GM23338 (cell line): ENCODE measurements around the gene PTPN6. TPM values are rescaled to one million over a fixed set of nuclear protein-coding genes. Genes with fewer than 3 reads are reported as not detected.
A peak's percentile ranks its signal among the peaks of the same experiment; 100 is the strongest.

Source experiments
- ATAC-seq: fragments of 200-7000 bp; cut with Tn5 transposase; 3 replicates; pipeline ENCODE4 v1.9.1; 2020
- DNase-seq: peaks from one replicate; pipeline ENCODE4 v3.0.0-alpha.2; 2015; ENCODE audit warnings: low spot score
- H2AFZ ChIP-seq: fragments of 200-600 bp; sonication (generic); 2 replicates; pipeline ENCODE4 v1.8.0; 2016; ENCODE audit warnings: antibody characterized with exemption, mild to moderate bottlenecking, moderate library complexity
- H3F3A ChIP-seq: fragments of 200-600 bp; sonication (generic); replicated peaks from 2 replicates; pipeline ENCODE4 v1.8.0; 2017; ENCODE audit warnings: antibody characterized with exemption, mixed run types, low read depth
- H3K27ac ChIP-seq: fragments of 200-600 bp; sonication (generic); 2 replicates; pipeline ENCODE4 v1.6.1; 2016; ENCODE audit warnings: low read depth
- H3K27me3 ChIP-seq: fragments of 200-600 bp; sonication (generic); 2 replicates; pipeline ENCODE4 v1.8.0; 2016; ENCODE audit warnings: mild to moderate bottlenecking, mixed run types, moderate library complexity; ENCODE audit not compliant: insufficient read depth
- H3K36me3 ChIP-seq: fragments of 200-600 bp; sonication (generic); 2 replicates; pipeline ENCODE4 v1.8.0; 2016; ENCODE audit warnings: mild to moderate bottlenecking; ENCODE audit not compliant: insufficient read depth
- H3K4me1 ChIP-seq: fragments of 200-600 bp; sonication (generic); 2 replicates; pipeline ENCODE4 v1.8.0; 2016; ENCODE audit warnings: mild to moderate bottlenecking, moderate library complexity; ENCODE audit not compliant: insufficient read depth
- H3K4me2 ChIP-seq: fragments of 200-600 bp; sonication (generic); 2 replicates; pipeline ENCODE4 v1.7.1; 2017; ENCODE audit warnings: mixed run types
- H3K4me3 ChIP-seq: fragments of 200-600 bp; sonication (generic); 2 replicates; pipeline ENCODE4 v1.6.1; 2016; ENCODE audit warnings: mixed run types
- H3K79me2 ChIP-seq: fragments of 200-600 bp; sonication (generic); replicated peaks from 2 replicates; pipeline ENCODE4 v1.8.0; 2017; ENCODE audit warnings: mild to moderate bottlenecking; ENCODE audit not compliant: insufficient read depth
- H3K9me2 ChIP-seq: fragments of 200-600 bp; sonication (generic); 2 replicates; pipeline ENCODE4 v1.8.0; 2017; ENCODE audit not compliant: insufficient read depth
- H4K20me1 ChIP-seq: fragments of 200-600 bp; sonication (generic); replicated peaks from 2 replicates; pipeline ENCODE4 v1.8.0; 2017; ENCODE audit warnings: mild to moderate bottlenecking; ENCODE audit not compliant: insufficient read depth
- H3K27ac Mint-ChIP-seq: 2 replicates; pipeline ENCODE4 v1.8.0; 2020; ENCODE audit warnings: inconsistent platforms, mild to moderate bottlenecking, moderate library complexity, mixed read lengths
- H3K27me3 Mint-ChIP-seq: 3 replicates; pipeline ENCODE4 v1.8.0; 2022; ENCODE audit warnings: low read depth, mild to moderate bottlenecking, moderate library complexity, mixed read lengths, inconsistent platforms; ENCODE audit not compliant: insufficient read depth, poor library complexity
- H3K36me3 Mint-ChIP-seq: 3 replicates; pipeline ENCODE4 v1.8.0; 2021; ENCODE audit warnings: low read depth, mild to moderate bottlenecking, inconsistent platforms, moderate library complexity, mixed read lengths
- H3K4me1 Mint-ChIP-seq: 3 replicates; pipeline ENCODE4 v1.8.0; 2020; ENCODE audit warnings: mild to moderate bottlenecking, inconsistent platforms, mixed read lengths
- H3K4me3 Mint-ChIP-seq: 3 replicates; pipeline ENCODE4 v1.8.0; 2021; ENCODE audit warnings: moderate library complexity, mild to moderate bottlenecking, inconsistent platforms, mixed read lengths
- H3K9me3 Mint-ChIP-seq: 3 replicates; pipeline ENCODE4 v1.8.0; 2020; ENCODE audit warnings: moderate library complexity, mild to moderate bottlenecking, inconsistent platforms, mixed read lengths
- CREB1 ChIP-seq: fragments of 250-450 bp; sonication (Bioruptor Pico); IDR thresholded peaks from 2 replicates; pipeline ENCODE4 v1.5.0; 2020; ENCODE audit warnings: low read depth, mild to moderate bottlenecking, moderate library complexity
- CTCF ChIP-seq, 2 experiments: fragments of 200-600 bp in 1 of 2; sonication (generic) in 1 of 2; conservative IDR thresholded peaks; 2 replicates each; pipeline versions ENCODE4 v1.5.1 to v1.6.1; 2016 to 2017; ENCODE audit warnings: antibody characterized with exemption in 2 of 2, low read depth in 2 of 2, mild to moderate bottlenecking in 2 of 2, moderate library complexity in 1 of 2
- ETS1 ChIP-seq: IDR thresholded peaks from 2 replicates; pipeline ENCODE4 v1.6.1; 2016; ENCODE audit warnings: antibody characterized with exemption
- EZH2 ChIP-seq: fragments of 200-600 bp; sonication (generic); IDR thresholded peaks from one replicate; pipeline ENCODE4 v1.8.0; 2017; ENCODE audit warnings: antibody characterized with exemption, mild to moderate bottlenecking, low read depth; ENCODE audit not compliant: unreplicated experiment
- EZH2phosphoT487 ChIP-seq: fragments of 200-600 bp; sonication (generic); IDR thresholded peaks from one replicate; pipeline ENCODE4 v1.8.1; 2018; ENCODE audit warnings: antibody characterized with exemption; ENCODE audit not compliant: unreplicated experiment
- JUNB ChIP-seq: IDR thresholded peaks from one replicate; pipeline ENCODE4 v1.6.1; 2016; ENCODE audit warnings: antibody characterized with exemption; ENCODE audit not compliant: unreplicated experiment
- NANOG ChIP-seq: IDR thresholded peaks from 2 replicates; pipeline ENCODE4 v1.6.1; 2016; ENCODE audit warnings: antibody characterized with exemption, borderline replicate concordance
- POLR2AphosphoS5 ChIP-seq: IDR thresholded peaks from 2 replicates; pipeline ENCODE4 v1.6.1; 2016; ENCODE audit warnings: antibody characterized with exemption, low read depth
- REST ChIP-seq: IDR thresholded peaks from one replicate; pipeline ENCODE4 v1.6.1; 2018; ENCODE audit warnings: antibody characterized with exemption; ENCODE audit not compliant: unreplicated experiment
- STAT1 ChIP-seq: IDR thresholded peaks from one replicate; pipeline ENCODE4 v1.6.1; 2016; ENCODE audit warnings: antibody characterized with exemption; ENCODE audit not compliant: unreplicated experiment
- ZNF114 ChIP-seq: fragments of 250-450 bp; sonication (Bioruptor Pico); IDR thresholded peaks from 2 replicates; pipeline ENCODE4 v1.5.0; 2020; ENCODE audit warnings: mild to moderate bottlenecking, moderate library complexity
- ZNF331 ChIP-seq: fragments of 250-450 bp; sonication (Bioruptor Pico); IDR thresholded peaks from 2 replicates; pipeline ENCODE4 v1.5.0; 2020; ENCODE audit warnings: low read depth, mild to moderate bottlenecking, moderate library complexity
- ZNF462 ChIP-seq: fragments of 250-450 bp; sonication (Bioruptor Pico); IDR thresholded peaks from 2 replicates; pipeline ENCODE4 v1.5.0; 2020; ENCODE audit warnings: mild to moderate bottlenecking, moderate library complexity
- polyA plus RNA-seq: library from polyadenylated mRNA; unstranded; fragments of >200 nt; fragmentation: Nextera tagmentation; extraction: Ambion mirVana; gene quantifications from 2 replicates; pipeline ENCODE4 v1.2.1, GENCODE V29; 2016
- total RNA-seq: library from RNA; depleted of rRNA; stranded (reverse); fragments of >200 nt; shearing (Covaris generic); gene quantifications from 2 replicates; pipeline ENCODE4 v1.2.3, GENCODE V29; 2014

PTPN6 gene
- total and polyA plus RNA-seq, 2 experiments from 2014 or later: 25.3 to 35.4 TPM

GRCh38 chr12:6943389-6943721, 7.8 kb upstream of the PTPN6 start:
- peak overlapping the region; percentile 70 for H3K4me3 ChIP-seq
- H3K36me3 ChIP-seq: no peaks in the 10 kb centered on the region
- H2AFZ ChIP-seq: no peak overlapping the region
- Mint-ChIP-seq H3K27ac (peak overlapping the region; percentile 100), H3K36me3 (peaks cover 31% of the 10 kb centered on the region), H3K4me1 (peaks cover 55% of the 10 kb centered on the region), H3K4me3 (peak overlapping the region; percentile 96), H3K27me3 (peaks cover 58% of the 10 kb centered on the region), H3K9me3 (peaks cover 6% of the 10 kb centered on the region; the same call in 2 of the 3 replicates)
- peak overlapping the region; percentile 87 for H3K27ac ChIP-seq
- DNase-seq: peak; percentile 96
- no peak for TF ChIP-seq CREB1 (CRISPR knock-in tag)
- no peak for TF ChIP-seq EZH2phosphoT487
- TF ChIP-seq EZH2: no peak
- TF ChIP-seq STAT1: no peak
- TF ChIP-seq ZNF114: no peak
- TF ChIP-seq ZNF331: no peak
- TF ChIP-seq JUNB: no peak
- no peak for TF ChIP-seq NANOG
- TF ChIP-seq ZNF462: no peak
- no peak for TF ChIP-seq CTCF (conservative IDR thresholded peaks at IDR 0.05; ENCODE audit: low read depth in 2 of 2)
- TF ChIP-seq REST: no peak
- TF ChIP-seq ETS1: no peak
- no peak for TF ChIP-seq POLR2AphosphoS5
- H3F3A ChIP-seq: peaks cover 38% of the 10 kb centered on the region
- H3K4me1 ChIP-seq: peaks cover 23% of the 10 kb centered on the region
- H3K79me2 ChIP-seq: 0 out of 2 replicates have a peak, but pooled peaks cover 10% of the 10 kb centered on the region
- peak overlapping the region; percentile 79 for H3K4me2 ChIP-seq
- peak; percentile 24 for ATAC-seq
- no peaks in the 10 kb centered on the region for H3K9me2 ChIP-seq
- no peaks in the 10 kb centered on the region for H3K27me3 ChIP-seq
- no peaks in the 10 kb centered on the region; the same call in 1 of the 2 replicates for H4K20me1 ChIP-seq
